SK-N-SH (cell line): ENCODE measurements around the gene ZNF592.

Experiments used
- CHD2 ChIP-seq: fragments of 150-350 bp; IDR thresholded peaks from 2 replicates; pipeline ENCODE4 v1.6.1; 2018; ENCODE audit warnings: low read length; ENCODE audit not compliant: partially characterized antibody
- CTCF ChIP-seq: fragments of 200-600 bp; sonication (generic); IDR thresholded peaks from 2 replicates; pipeline ENCODE4 v1.6.1; 2017; ENCODE audit warnings: antibody characterized with exemption, mild to moderate bottlenecking, moderate library complexity
- EZH2phosphoT487 ChIP-seq: fragments of 200-600 bp; sonication (generic); IDR thresholded peaks from 2 replicates; pipeline ENCODE4 v1.6.1; 2017; ENCODE audit warnings: low read depth, mixed run types, mild to moderate bottlenecking, antibody characterized with exemption, moderate library complexity, borderline replicate concordance
- GABPA ChIP-seq: IDR thresholded peaks from 2 replicates; pipeline ENCODE4 v1.4.0; 2012; ENCODE audit warnings: low read depth, mild to moderate bottlenecking
- GATA2 ChIP-seq: sonication (generic); formaldehyde crosslinking; IDR thresholded peaks from 2 replicates; pipeline ENCODE4 v1.5.0; 2020; ENCODE audit warnings: mild to moderate bottlenecking, missing genetic modification reagents
- NFIC ChIP-seq: IDR thresholded peaks from 2 replicates; pipeline ENCODE4 v1.4.0; 2012; ENCODE audit warnings: borderline replicate concordance
- REST ChIP-seq: IDR thresholded peaks from 2 replicates; pipeline ENCODE4 v1.6.1; 2012; ENCODE audit warnings: mild to moderate bottlenecking, low read depth, low read length, moderate library complexity
- SIN3A ChIP-seq: IDR thresholded peaks from 2 replicates; pipeline ENCODE4 v1.6.1; 2012; ENCODE audit warnings: low read depth, mild to moderate bottlenecking, low read length, moderate library complexity, borderline replicate concordance
- SMC3 ChIP-seq: IDR thresholded peaks from 2 replicates; pipeline ENCODE4 v1.6.1; 2012; ENCODE audit warnings: low read depth, low read length, improper control_type of control experiment
- TEAD4 ChIP-seq: IDR thresholded peaks from 2 replicates; pipeline ENCODE4 v1.4.0; 2012; ENCODE audit warnings: mild to moderate bottlenecking, borderline replicate concordance; ENCODE audit not compliant: insufficient read depth

GRCh38 chr15:84852212-84852611 is 103.8 kb downstream of the ZNF592 start:
- TF ChIP-seq GATA2 (no peak), EZH2phosphoT487 (no peak), CTCF (no peak), TEAD4 (no peak), GABPA (no peak), REST (no peak), SIN3A (no peak), CHD2 (no peak), NFIC (no peak), SMC3 (no peak)
